Measurements from ENCODE around the gene CELA3B.

DNA sequence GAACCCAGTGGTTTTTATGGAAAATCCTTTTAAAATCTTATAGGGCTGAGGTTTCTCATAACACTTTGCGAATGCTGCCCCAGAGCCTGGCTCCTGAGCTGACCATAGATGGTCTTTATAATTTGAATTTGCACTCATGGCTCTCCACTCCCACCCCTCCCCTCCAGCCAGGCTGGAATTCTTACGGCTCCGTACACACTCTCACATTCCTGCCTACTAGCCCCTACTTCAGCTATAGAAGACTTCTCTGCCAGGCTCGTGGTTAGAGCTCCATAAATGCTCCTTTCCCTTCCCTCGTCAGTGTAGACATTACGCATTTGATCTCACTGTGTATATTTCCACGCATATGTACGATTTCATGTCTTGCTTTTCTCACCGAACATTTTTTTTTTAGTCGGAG lies 34.4 kb upstream of the CELA3B start:
- TF ChIP-seq, protein P1, sequence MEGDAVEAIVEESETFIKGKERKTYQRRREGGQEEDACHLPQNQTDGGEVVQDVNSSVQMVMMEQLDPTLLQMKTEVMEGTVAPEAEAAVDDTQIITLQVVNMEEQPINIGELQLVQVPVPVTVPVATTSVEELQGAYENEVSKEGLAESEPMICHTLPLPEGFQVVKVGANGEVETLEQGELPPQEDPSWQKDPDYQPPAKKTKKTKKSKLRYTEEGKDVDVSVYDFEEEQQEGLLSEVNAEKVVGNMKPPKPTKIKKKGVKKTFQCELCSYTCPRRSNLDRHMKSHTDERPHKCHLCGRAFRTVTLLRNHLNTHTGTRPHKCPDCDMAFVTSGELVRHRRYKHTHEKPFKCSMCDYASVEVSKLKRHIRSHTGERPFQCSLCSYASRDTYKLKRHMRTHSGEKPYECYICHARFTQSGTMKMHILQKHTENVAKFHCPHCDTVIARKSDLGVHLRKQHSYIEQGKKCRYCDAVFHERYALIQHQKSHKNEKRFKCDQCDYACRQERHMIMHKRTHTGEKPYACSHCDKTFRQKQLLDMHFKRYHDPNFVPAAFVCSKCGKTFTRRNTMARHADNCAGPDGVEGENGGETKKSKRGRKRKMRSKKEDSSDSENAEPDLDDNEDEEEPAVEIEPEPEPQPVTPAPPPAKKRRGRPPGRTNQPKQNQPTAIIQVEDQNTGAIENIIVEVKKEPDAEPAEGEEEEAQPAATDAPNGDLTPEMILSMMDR (IDR thresholded peaks at IDR 0.05; ENCODE audit: control extremely low read depth in 1 of 3, insufficient read depth in 1 of 3, low read depth in 1 of 3, low read length in 3 of 3): no peak
- TF ChIP-seq SIRT6 (IDR thresholded peaks at IDR 0.05; ENCODE audit: low read length) (no peak), EP300 (IDR thresholded peaks at IDR 0.05; ENCODE audit: borderline replicate concordance in 1 of 2, low read depth in 2 of 2, low read length in 2 of 2) (no peak)

All from H1 (cell line).